GM19035 (cell line): ENCODE data around the gene YBX3.
"Not testable (repeated sequence)": the region's sequence is repeated elsewhere in the genome, so short reads cannot be mapped to it uniquely, and the experiment has no call there.

Source experiments
- ATAC-seq: cut with Tn5 transposase; IDR thresholded peaks from one replicate; pipeline ENCODE4 v1.9.1; 2021; ENCODE audit not compliant: unreplicated experiment

YBX3 gene

DNA sequence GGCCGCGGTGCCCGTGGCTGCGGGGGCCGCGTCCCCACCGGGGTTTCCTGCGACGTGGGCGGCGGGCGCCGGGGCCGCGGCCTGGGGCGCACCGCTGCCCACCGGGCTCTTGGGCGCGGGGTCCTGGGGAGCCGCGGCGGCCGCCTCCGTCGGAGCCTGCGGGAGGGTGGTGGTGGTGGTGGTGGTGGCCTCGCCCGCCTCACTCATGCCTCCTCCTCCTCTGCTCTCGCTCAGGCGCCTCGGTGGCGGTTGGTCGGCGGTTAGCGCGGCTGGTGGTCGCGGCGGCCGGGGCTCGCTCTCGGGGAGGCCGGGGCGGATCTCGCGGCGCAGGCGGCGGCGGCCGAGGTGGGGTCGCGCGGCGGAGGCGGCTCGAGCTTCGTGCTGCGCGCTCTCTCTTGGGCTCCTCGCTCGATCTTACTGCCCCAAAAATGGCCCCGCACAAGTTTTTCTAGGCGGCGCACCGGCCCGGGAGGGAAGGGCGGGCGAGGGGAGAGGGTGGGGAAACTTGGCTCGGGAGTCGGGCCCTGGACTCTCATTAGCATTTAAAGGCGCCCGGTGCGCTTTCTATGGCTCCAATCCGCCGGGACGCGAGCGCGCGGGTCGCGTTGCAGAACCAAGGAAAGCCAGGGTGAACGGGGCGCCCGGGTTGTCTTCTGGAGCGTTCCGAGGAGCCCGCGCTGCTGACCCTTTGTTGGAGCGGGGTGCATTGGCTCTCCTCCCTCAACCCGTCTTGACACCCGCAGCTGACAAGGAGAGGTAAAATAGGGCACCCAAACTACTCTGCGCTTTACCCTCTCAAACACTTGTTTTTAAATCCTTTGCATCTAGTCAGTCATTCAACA is at the start of gene YBX3:
Gene YBX3, minus strand, starts transcription at position 419 of the 842 bp plus-strand sequence. Its CDS starts 212 bp downstream, at position 207.
- peak; percentile 61 for ATAC-seq

DNA sequence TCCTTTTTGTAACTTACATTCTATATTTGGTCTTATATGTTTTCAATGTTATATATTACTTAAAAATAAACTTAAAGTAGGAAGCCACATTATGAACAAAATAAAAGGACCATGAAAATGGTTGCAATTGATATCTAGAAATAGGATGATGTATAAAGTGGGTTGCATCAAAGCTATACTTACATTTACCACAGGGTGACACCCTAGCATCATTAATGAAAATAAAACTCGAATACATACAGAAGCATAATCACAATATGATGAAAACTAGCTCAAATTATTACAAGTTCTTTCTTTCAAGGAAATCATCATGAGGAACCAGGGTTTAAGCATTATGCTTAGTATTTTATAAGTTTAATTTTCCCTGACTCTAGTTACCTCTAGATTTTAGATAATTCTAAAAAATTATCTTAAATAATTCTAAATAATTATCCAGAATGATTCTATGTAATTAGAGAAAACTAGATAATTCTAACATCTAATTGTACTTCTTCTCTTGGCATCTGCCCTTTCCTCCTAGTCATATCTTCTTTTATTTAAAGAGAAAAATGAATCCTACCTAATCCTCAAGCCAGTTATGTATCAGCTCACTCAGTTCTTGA is 48.1 kb upstream of the YBX3 start:
- no peak for ATAC-seq

DNA sequence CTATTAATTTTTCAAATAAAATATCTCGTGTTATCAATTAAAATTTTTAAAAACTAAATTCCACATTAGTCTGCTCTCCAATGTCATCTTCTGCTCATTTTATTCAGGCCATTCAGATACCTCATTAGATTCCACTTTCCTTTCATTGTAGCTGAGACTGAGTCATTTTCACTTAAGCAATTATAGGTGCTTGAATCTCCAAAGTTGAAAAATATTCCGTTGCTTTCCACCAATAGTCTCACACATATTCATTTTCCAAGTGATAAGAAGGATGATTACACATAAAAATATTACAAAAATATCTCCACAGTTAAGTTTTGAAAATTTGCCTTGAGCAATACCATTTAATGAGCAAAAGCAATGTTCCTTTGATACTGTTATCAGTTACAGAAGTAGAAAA is 36.5 kb upstream of the YBX3 start:
- no peak for ATAC-seq

DNA sequence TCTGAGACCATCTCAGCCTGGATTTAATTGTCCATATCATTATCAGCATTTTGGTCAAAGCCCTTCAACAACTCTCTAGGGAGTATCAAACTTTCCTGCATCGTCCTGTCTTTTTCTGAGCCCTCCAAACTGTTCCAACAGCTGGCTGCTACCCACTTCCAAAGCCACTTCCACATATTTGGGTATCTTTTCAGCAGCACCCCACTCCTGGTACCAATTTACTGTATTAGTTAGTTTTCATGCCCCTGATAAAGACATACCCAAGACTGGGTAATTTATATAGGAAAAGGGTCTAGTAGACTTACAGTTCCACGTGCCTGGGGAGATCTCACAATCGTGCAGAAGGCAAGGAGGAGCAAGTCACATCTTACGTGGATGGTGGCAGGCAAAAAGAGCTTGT is 33.1 kb upstream of the YBX3 start:
- ATAC-seq, result no peak

DNA sequence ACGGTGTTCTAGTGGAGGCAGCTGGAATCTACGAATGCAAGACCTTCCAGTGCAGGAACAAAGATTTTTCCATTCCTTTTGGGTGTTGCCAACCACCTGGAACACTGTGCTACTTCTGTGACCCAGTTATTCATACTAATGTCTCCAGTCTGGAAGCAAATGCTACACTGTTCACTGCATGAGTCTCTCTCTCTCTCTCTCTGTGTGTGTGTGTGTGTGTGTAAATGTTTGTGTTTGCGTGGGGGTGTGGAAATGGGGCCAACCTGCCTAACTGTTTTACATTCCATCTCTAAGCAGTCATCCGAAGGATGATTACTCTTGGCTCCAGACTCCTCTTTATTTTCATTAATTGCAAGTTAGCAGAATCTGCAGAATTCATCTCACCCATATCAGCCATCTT is 29.9 kb upstream of the YBX3 start:
- no peak for ATAC-seq

DNA sequence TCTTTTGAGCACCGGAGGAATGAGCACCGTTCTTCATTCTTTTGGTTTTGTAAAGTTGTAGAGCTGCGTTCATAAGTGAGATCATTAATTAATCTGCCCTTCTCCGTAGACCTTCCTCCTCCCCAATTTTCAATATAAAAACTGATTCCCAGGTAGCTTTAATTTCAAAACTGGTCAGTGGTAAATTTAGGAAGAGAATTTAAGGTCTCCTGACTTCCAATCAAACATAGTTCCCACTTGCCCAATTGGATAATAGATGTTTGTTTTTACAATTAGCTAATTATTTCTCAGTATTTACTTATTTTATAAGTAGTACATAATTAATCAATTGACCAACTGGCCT is 27.2 kb upstream of the YBX3 start:
- no peak for ATAC-seq

DNA sequence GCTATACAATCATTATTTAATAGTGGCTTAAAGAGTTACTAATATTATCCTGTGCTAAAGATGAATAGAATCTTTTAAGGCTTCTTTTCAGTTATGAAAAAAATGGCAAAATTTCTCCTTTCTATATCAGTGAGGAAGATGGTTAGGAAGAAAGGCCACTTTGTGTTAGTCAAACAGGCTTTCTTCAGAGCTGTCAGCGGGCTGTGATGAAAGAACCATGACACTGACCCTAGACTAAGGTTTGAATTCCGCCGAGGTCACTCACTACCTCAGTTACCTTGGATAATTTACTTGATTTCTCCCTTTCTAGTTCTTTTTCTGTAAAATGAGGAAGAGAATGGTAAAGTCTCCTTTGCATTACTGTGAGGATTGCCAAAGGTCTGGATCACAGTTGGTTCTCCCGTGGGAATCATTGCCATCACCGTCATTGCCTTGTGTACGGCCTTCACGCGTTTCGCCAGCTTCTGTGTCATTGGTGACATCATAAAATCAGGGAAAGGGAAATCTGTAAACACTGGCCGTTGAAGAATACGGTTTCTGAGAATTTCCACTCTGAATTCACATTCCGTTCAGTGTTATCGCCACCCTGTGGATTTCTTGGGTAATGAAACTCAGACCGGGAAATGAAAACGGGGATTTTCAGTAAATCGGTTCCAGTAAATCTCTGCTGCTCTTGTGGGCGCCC is 26.7 kb upstream of the YBX3 start:
- peak; percentile 95 for ATAC-seq

DNA sequence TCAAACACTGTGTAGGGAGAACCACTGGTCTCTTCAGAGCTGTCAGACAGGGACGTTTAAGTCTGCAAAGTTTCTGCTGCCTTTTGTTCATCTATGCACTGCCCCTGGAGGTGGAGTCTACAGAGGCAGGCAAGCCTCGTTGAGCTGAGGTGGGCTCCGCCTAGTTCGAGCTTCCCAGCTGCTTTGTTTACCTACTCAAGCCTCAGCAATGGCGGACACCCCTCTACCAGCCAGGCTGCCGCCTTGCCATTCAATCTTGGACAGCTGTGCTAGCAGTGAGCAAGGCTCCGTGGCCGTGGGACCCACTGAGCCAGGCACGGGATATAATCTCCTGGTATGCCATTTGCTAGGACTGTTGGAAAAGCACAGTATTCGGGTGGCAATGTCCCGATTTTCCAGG is 24.6 kb upstream of the YBX3 start:
- no peak for ATAC-seq

DNA sequence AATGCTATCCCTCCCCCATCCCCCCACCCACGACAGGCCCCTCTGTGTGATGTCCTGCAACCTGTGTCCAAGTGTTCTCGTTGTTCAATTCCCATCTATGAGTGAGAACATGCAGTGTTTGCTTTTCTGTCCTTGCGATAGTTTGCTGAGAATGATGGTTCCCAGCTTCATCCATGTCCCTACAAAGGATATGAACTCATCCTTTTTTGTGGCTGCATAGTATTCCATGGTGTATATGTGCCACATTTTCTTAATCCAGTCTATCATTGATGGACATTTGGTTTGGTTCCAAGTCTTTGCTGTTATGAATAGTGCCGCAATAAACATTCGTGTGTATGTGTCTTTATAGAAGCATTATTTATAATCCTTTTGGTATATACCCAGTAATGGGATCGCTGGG is 20.3 kb upstream of the YBX3 start:
- ATAC-seq, result not testable (repeated sequence)

DNA sequence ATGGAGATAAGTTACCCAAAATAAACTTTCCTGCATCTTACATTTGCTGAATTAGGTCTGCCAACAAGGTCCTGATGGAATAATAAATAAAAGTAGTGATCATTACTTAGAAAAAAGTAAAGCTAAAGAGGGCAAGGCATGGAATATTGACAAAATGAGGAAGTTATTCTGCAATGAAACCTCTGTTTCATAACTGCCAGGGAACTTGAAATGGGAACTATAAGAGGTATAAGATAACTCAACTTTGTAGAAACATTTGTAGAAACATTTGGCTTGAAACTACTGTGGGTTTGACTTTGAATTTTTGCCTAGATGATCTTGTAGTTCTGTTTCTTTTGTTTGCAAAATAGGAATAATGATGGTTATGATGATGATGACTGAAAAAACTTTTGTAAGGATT is 18.7 kb upstream of the YBX3 start:
- no peak for ATAC-seq

DNA sequence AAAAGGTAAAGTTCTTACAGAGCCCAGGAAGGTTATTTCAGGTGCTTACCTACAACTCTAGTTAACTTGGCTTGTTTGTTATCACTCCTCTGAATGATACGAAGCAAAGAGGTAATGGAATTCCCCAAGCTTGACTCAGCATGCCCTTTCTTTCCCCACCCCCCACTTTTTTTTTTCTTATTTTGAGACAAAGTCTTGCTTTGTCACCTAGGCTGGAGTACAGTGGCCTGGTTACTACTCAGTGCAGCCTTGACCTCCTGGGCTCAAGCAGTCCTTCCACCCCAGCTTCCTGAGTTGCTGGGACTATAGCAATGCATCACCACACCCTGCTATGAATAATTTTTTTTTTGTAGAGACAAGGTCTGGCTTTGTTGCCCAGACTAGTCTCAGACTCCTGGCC is 17.1 kb upstream of the YBX3 start:
- ATAC-seq, result no peak

DNA sequence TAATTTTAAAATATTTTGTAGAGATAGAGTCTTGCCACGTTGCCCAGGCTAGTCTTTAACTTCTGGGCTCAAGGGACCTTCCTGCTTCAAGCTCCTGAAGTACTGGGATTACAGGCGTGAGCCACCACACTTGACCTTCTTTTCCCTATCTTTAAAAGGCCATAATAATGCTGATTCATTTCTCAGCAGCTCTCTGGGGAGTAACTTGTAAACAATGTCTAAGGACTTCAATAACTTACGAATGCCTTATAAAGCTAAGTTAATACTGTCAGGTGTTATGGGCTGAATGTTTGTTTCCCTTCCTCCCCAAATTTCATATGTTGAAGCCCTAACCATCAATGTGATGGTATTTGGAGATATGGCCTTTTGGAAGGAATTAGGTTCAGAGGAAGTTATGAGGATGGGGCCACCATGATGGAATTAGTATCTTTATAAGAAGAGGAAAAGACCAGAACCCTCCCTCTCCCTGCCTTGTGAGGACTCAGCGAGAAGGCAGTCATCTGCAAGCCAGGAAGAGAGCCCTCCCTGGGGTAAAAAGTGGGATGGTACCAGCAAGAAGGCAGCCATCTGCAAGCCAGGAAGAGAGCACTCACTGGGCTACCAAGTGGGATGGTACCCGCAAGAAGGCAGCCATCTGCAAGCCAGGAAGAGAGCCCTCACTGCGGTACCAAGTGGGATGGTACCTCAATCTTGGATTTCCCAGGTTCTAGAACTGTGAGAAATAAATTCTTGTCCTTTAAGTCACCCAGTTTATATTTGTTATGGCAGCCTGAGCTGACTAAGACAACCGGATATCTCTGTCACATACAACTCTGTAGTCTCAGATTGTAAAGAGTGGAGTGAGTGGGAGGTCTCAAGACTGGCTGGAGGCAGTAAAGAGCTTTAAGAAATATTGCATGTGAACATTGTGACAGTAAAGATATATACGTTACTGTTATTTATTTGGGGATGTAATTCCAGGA is 16.3 kb upstream of the YBX3 start:
- no peak for ATAC-seq

DNA sequence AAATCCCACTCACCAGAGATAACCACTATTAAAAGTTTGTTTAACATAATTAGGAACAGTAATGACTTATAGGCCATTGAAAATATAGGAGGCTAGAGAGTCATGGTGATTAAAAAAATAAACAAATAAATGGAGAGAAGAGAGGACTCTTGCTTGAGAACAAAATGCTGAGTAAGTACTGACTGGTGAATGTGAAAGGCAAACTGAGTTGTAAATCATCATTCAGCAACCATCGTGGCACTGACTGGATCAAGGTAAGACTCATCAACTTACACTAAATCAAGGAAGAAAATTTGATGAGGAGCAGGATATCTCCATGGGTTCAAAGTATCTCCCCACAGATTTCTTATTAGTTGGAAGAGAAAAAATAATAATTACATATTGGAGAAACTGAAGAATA is 14.1 kb upstream of the YBX3 start:
- ATAC-seq, result no peak

DNA sequence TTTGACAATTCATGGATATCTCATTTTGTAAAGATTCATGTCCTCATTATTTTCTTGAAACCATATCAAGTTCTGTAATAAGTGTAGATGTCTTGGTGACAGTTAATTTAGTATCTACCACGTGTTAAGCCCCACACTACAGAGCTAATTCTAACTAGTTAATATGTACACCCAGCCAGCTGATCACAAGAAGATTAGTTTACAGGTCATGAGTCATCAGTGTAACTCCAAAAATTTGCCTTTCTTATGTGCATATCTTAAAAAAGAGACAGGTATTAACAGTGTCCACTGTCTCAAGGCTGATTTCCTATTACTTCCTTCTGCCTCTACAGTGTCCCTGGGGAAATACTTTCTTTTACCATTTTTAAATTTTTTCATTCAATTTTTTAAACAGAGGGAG is 13.3 kb upstream of the YBX3 start:
- ATAC-seq, result no peak

DNA sequence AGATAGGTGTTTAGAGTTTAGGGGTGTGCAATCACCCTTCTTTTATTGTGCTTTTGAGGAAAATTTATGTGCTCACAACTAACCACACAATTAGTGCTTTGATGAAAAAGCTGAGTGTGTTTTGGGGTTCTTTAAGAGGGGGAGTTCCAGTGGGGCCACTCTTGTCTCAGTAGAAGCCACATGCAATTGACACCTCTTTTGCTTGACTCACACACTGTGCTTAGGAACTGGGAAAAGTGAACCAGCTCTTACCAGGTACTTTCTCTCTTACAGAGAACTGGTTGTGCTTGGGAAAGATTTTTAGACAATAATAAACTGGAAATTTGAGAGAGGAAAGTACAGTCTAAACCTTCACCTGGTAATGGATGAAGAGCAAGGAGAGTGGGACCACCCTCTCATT is 12.3 kb upstream of the YBX3 start:
- ATAC-seq, result no peak

DNA sequence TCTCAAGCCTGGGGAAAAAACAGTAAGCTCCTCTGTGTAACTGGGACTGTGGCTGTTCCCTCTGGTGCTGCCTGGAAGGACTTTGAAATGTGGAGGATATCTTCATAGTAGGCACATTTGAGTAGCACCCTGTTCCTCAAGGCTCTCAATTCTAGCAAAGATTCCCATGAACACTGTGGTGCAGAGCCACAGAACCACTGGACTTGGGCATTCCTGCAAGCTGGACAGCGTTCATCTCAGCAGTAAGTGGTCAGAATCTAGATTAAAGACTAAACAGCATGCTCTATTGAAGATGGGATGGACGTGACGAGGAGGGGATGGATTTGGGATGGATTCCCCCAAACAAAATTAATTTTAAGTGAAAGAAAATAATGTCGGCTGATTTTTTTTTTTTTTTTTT is 9.4 kb upstream of the YBX3 start:
- ATAC-seq, result no peak

DNA sequence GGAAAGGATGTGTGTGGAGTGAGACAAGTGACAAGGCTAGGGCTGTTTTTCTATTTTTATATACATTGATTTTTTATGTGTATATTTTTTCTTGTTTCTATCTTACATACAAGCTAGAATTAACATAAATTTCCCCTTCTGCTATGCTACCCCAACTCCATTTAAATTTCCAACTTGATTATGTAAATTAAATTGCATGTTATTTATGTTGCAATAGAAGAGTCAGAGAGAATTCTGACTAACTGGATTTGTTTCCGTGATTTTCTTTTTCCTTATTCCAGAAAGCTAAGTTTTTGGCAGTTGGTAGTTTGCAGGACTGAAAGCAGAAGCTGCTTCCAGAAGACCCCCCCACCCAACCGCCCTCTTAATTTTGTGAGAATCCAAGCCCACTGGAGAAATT is 8.9 kb upstream of the YBX3 start:
- no peak for ATAC-seq

DNA sequence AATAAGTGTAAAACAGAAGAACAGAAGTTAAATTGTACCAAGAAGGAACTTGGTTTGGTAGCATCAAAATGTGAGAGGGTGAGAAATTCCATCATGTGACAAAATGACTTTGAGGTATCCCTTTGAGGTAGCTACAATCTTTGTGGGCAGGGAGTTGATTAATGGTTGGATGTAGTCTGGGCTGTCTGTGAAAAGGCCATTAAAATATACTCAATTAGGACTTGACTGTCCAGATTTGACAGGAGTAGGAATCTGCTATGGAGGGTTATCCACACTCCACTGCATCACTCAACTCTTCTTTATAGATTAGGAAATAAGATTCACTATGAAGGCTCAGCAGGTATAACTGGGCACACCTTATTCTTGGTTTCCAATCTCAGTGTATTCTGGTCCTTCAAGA is 7.4 kb upstream of the YBX3 start:
- ATAC-seq, result no peak

DNA sequence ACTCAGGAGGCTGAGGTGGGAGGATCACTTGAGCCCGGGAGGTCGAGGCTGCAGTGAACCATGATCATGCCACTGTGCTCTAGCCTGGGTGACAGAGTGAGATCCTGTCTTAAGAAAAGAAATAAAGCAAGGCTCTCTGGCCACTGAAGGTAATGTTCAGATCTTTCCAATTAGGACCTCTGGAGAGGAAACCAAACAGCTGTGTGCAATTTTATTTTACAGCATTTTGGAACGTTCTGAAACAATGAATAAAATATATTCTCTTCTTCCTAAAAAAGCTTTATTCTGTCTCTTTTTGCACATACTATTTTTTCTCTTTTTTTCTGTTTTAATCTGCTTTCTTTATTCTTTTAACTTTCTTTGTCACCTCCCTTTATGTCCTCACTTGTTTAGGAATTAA is 5.0 kb upstream of the YBX3 start:
- ATAC-seq, result no peak

DNA sequence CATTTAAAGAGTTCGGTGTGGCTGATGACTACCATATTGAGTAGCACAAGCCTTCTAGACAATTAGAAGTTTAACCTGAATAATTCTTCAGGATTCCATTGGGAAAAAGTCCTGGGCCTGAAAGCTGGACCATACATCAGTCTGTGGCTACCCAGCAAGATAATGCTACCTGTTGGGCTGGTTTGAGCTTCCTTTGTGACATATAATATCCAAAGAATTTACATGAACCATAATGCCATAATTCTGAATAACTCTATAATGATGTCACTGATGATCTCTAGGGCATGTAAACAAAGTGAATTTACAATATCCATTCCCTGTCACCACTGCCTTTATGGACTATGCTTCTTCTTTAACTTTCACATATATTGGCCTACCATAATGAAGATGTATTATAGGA is 3.8 kb upstream of the YBX3 start:
- ATAC-seq, result no peak

DNA sequence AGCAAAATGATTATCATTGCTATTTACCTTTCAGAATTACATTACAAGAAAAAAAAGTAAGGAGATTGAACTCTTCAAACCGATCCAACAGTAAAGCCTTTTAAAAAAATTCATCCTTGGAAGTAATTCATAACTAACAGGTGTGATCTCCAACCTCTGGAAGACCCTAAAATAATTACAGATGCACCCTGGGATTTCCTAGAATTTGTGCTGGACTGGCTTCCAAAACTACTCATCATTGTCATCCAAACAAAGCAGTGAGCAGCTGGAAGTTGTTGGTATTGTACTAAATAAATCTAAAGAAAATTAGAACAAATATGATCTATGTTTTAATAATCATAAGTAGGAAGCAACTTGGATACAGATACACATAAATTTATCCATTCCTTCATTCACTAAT is 1.9 kb upstream of the YBX3 start:
- no peak for ATAC-seq
